Measurements from ENCODE around the gene IL25.
"Not testable (repeated sequence)": the region's sequence is repeated elsewhere in the genome, so short reads cannot be mapped to it uniquely, and the experiment has no call there.

Gene IL25

GRCh38 chr14:23418021-23418420, 45.4 kb downstream of the IL25 start:
- DNase-seq, result no peak
- peaks cover 0 to 4% of the 10 kb centered on the region in 2 experiments for H3K4me1 ChIP-seq (ENCODE audit: control insufficient read depth in 1 of 2, insufficient read depth in 2 of 2, low read length in 2 of 2)
- H4K12ac ChIP-seq (ENCODE audit: low read depth, low read length), result no peak overlapping the region
- H2AFZ ChIP-seq (ENCODE audit: insufficient read depth, low read length, poor library complexity), result no peak overlapping the region
- no peak overlapping the region for H3K4me2 ChIP-seq (ENCODE audit: low read length)
- no peak overlapping the region for H2BK120ac ChIP-seq (ENCODE audit: insufficient read depth, low read length, poor library complexity)
- no peak overlapping the region for H4K91ac ChIP-seq (ENCODE audit: low read depth, low read length)
- H3K4ac ChIP-seq (ENCODE audit: low read depth, low read length), result no peak overlapping the region
- H3K27ac ChIP-seq (ENCODE audit: low read depth, low read length), result no peak overlapping the region
- no peaks in the 10 kb centered on the region for H3K27me3 ChIP-seq (ENCODE audit: insufficient read depth, low read length)
- H4K8ac ChIP-seq (ENCODE audit: low read depth, low read length), result no peak overlapping the region
- H3K79me1 ChIP-seq (ENCODE audit: low read length), result no peaks in the 10 kb centered on the region
- no peaks in the 10 kb centered on the region for H3K79me2 ChIP-seq (ENCODE audit: control insufficient read depth, insufficient read depth, low read length, poor library complexity)
- H3K14ac ChIP-seq (ENCODE audit: low read length), result no peak overlapping the region
- no peak overlapping the region for H3K18ac ChIP-seq (ENCODE audit: low read length)
- no peak overlapping the region for H3K9ac ChIP-seq (ENCODE audit: low read length)
- H3K23ac ChIP-seq (ENCODE audit: low read length), result no peak overlapping the region
- H3K9me3 ChIP-seq (ENCODE audit: insufficient read depth, low read depth, low read length), result no peaks in the 10 kb centered on the region
- H2AK5ac ChIP-seq (ENCODE audit: low read length), result no peak overlapping the region
- no peaks in the 10 kb centered on the region for H3K36me3 ChIP-seq (ENCODE audit: control insufficient read depth in 1 of 2, insufficient read depth in 2 of 2, low read length in 2 of 2)
- no peak overlapping the region for H2BK12ac ChIP-seq (ENCODE audit: low read length)
- H3K4me3 ChIP-seq (ENCODE audit: low read depth, low read length), result no peak overlapping the region
- H2BK5ac ChIP-seq (ENCODE audit: low read depth, low read length, poor library complexity), result no peak overlapping the region
- no CpG with 5 or more reads among the region's 21 CpGs for WGBS (ENCODE audit: extremely low coverage, insufficient coverage, insufficient read length)

DNA sequence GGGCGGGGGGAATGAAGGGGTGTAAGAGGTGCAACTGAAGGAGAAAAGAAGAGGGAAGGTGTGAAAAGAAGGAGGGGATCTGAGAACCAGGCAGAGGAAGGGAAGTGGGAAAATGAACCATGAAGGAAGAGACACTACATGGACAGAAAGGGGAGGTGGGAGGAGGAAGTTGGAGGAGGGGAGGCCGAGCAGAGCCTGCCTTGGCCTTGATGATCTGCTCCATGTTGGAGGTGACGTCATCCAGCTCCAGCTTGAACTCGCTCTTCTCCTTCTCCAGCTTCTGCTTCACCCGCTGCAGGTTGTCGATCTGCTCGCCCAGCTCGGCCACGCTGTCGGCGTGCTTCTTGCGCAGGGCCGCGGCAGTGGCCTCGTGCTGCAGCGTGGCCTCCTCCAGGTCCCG, 47.0 kb downstream of the IL25 start:
- not testable (repeated sequence) for H4K91ac ChIP-seq (ENCODE audit: low read depth, low read length); H3K27ac ChIP-seq (ENCODE audit: low read depth, low read length); H2AK5ac ChIP-seq (ENCODE audit: low read length); H3K9ac ChIP-seq (ENCODE audit: low read length); H3K9me3 ChIP-seq (ENCODE audit: insufficient read depth, low read depth, low read length); H4K8ac ChIP-seq (ENCODE audit: low read depth, low read length); H3K18ac ChIP-seq (ENCODE audit: low read length); H2BK5ac ChIP-seq (ENCODE audit: low read depth, low read length, poor library complexity); H3K79me1 ChIP-seq (ENCODE audit: low read length); DNase-seq; H4K12ac ChIP-seq (ENCODE audit: low read depth, low read length); H3K23ac ChIP-seq (ENCODE audit: low read length); H3K79me2 ChIP-seq (ENCODE audit: control insufficient read depth, insufficient read depth, low read length, poor library complexity); H3K4me1 ChIP-seq (ENCODE audit: control insufficient read depth in 1 of 2, insufficient read depth in 2 of 2, low read length in 2 of 2); H3K4ac ChIP-seq (ENCODE audit: low read depth, low read length); H3K27me3 ChIP-seq (ENCODE audit: insufficient read depth, low read length); H3K4me3 ChIP-seq (ENCODE audit: low read depth, low read length); H2BK120ac ChIP-seq (ENCODE audit: insufficient read depth, low read length, poor library complexity); H2AFZ ChIP-seq (ENCODE audit: insufficient read depth, low read length, poor library complexity); H3K36me3 ChIP-seq (ENCODE audit: control insufficient read depth in 1 of 2, insufficient read depth in 2 of 2, low read length in 2 of 2); H3K4me2 ChIP-seq (ENCODE audit: low read length); H2BK12ac ChIP-seq (ENCODE audit: low read length); H3K14ac ChIP-seq (ENCODE audit: low read length)
- WGBS (ENCODE audit: extremely low coverage, insufficient coverage, insufficient read length), result 100% methylated on average over 1 of the region's 17 CpGs

DNA sequence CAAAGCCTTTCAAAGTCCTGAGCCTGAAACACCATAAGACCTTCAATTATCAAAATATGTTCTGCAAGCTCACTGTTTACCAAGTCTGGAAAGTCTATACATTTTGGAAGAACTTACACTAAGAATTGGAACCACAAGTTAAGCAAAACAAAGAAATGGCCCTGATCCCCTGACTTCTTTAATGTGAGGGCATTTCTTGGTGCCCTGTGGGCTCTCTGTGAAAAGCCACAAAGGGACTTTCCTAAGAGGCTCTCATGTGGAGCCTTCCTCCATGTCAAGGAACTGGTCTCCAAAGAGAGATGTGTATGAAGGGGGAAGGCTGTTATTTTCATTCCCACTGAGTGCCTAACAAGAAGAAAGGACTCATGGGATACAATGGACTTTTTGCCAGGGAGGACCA, 49.0 kb downstream of the IL25 start:
- H4K91ac ChIP-seq (ENCODE audit: low read depth, low read length), result no peak overlapping the region
- no peak overlapping the region for H4K12ac ChIP-seq (ENCODE audit: low read depth, low read length)
- H2BK5ac ChIP-seq (ENCODE audit: low read depth, low read length, poor library complexity), result no peak overlapping the region
- no peak overlapping the region for H4K8ac ChIP-seq (ENCODE audit: low read depth, low read length)
- H3K4ac ChIP-seq (ENCODE audit: low read depth, low read length), result no peak overlapping the region
- no peak overlapping the region for H3K14ac ChIP-seq (ENCODE audit: low read length)
- H2AFZ ChIP-seq (ENCODE audit: insufficient read depth, low read length, poor library complexity), result no peak overlapping the region
- no peaks in the 10 kb centered on the region for H3K79me2 ChIP-seq (ENCODE audit: control insufficient read depth, insufficient read depth, low read length, poor library complexity)
- H3K79me1 ChIP-seq (ENCODE audit: low read length), result no peaks in the 10 kb centered on the region
- H3K18ac ChIP-seq (ENCODE audit: low read length), result no peak overlapping the region
- H3K23ac ChIP-seq (ENCODE audit: low read length), result no peak overlapping the region
- DNase-seq, result no peak
- no peaks in the 10 kb centered on the region for H3K27me3 ChIP-seq (ENCODE audit: insufficient read depth, low read length)
- no peak overlapping the region for H3K27ac ChIP-seq (ENCODE audit: low read depth, low read length)
- H3K9ac ChIP-seq (ENCODE audit: low read length), result no peak overlapping the region
- no peak overlapping the region for H3K4me3 ChIP-seq (ENCODE audit: low read depth, low read length)
- no peak overlapping the region for H2AK5ac ChIP-seq (ENCODE audit: low read length)
- no peaks in the 10 kb centered on the region for H3K36me3 ChIP-seq (ENCODE audit: control insufficient read depth in 1 of 2, insufficient read depth in 2 of 2, low read length in 2 of 2)
- no peak overlapping the region for H2BK120ac ChIP-seq (ENCODE audit: insufficient read depth, low read length, poor library complexity)
- no peak overlapping the region for H2BK12ac ChIP-seq (ENCODE audit: low read length)
- peaks cover 2% of the 10 kb centered on the region for H3K9me3 ChIP-seq (ENCODE audit: insufficient read depth, low read depth, low read length)
- H3K4me2 ChIP-seq (ENCODE audit: low read length), result no peak overlapping the region
- no peaks in the 10 kb centered on the region for H3K4me1 ChIP-seq (ENCODE audit: control insufficient read depth in 1 of 2, insufficient read depth in 2 of 2, low read length in 2 of 2)

GRCh38 chr14:23423657-23424056, 51.0 kb downstream of the IL25 start:
- H3K4me1 ChIP-seq (ENCODE audit: control insufficient read depth in 1 of 2, insufficient read depth in 2 of 2, low read length in 2 of 2), result no peaks in the 10 kb centered on the region
- no peaks in the 10 kb centered on the region for H3K79me2 ChIP-seq (ENCODE audit: control insufficient read depth, insufficient read depth, low read length, poor library complexity)
- no peak overlapping the region for H3K4me3 ChIP-seq (ENCODE audit: low read depth, low read length)
- H4K12ac ChIP-seq (ENCODE audit: low read depth, low read length), result no peak overlapping the region
- no peak overlapping the region for H2BK120ac ChIP-seq (ENCODE audit: insufficient read depth, low read length, poor library complexity)
- H2BK5ac ChIP-seq (ENCODE audit: low read depth, low read length, poor library complexity), result no peak overlapping the region
- H2AK5ac ChIP-seq (ENCODE audit: low read length), result no peak overlapping the region
- no peak overlapping the region for H3K23ac ChIP-seq (ENCODE audit: low read length)
- H3K36me3 ChIP-seq (ENCODE audit: control insufficient read depth in 1 of 2, insufficient read depth in 2 of 2, low read length in 2 of 2), result no peaks in the 10 kb centered on the region
- no peak overlapping the region for H3K27ac ChIP-seq (ENCODE audit: low read depth, low read length)
- no peak overlapping the region for H3K18ac ChIP-seq (ENCODE audit: low read length)
- DNase-seq, result no peak
- H3K4ac ChIP-seq (ENCODE audit: low read depth, low read length), result no peak overlapping the region
- H2BK12ac ChIP-seq (ENCODE audit: low read length), result no peak overlapping the region
- no CpG with 5 or more reads among the region's 6 CpGs for WGBS (ENCODE audit: extremely low coverage, insufficient coverage, insufficient read length)
- no peak overlapping the region for H3K9ac ChIP-seq (ENCODE audit: low read length)
- H2AFZ ChIP-seq (ENCODE audit: insufficient read depth, low read length, poor library complexity), result no peak overlapping the region
- no peak overlapping the region for H3K4me2 ChIP-seq (ENCODE audit: low read length)
- H4K91ac ChIP-seq (ENCODE audit: low read depth, low read length), result no peak overlapping the region
- peaks cover 4% of the 10 kb centered on the region for H3K9me3 ChIP-seq (ENCODE audit: insufficient read depth, low read depth, low read length)
- no peaks in the 10 kb centered on the region for H3K79me1 ChIP-seq (ENCODE audit: low read length)
- H3K14ac ChIP-seq (ENCODE audit: low read length), result no peak overlapping the region
- H3K27me3 ChIP-seq (ENCODE audit: insufficient read depth, low read length), result no peaks in the 10 kb centered on the region
- H4K8ac ChIP-seq (ENCODE audit: low read depth, low read length), result no peak overlapping the region

DNA sequence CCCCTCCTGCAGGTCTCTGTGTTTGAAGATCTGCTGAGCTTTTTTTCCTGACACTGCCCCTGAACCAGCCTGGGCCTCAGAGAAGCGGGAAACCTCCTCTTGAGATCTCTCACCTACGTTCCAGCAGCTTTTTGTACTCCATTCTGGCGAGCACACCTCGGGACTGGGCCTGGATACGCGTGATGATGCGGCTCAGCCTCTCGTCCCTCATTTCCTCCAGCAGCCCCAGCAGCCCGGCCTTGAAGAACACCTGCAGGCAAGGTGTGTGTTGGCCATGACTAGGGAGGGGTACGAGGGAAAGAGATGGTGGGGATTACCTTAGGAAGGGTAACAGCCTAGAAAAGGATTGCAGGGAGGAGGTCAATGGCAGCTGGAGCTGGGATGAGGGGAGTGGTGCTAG, 52.6 kb downstream of the IL25 start:
- DNase-seq, result no peak
- Histone ChIP-seq H2BK5ac (ENCODE audit: low read depth, low read length, poor library complexity) (no peak overlapping the region), H3K79me2 (ENCODE audit: control insufficient read depth, insufficient read depth, low read length, poor library complexity) (no peaks in the 10 kb centered on the region), H3K27ac (ENCODE audit: low read depth, low read length) (no peak overlapping the region), H3K9me3 (ENCODE audit: insufficient read depth, low read depth, low read length) (peaks cover 4% of the 10 kb centered on the region), H3K4ac (ENCODE audit: low read depth, low read length) (no peak overlapping the region), H3K4me1 (ENCODE audit: control insufficient read depth in 1 of 2, insufficient read depth in 2 of 2, low read length in 2 of 2) (no peaks in the 10 kb centered on the region), H3K4me3 (ENCODE audit: low read depth, low read length) (no peak overlapping the region), H4K12ac (ENCODE audit: low read depth, low read length) (no peak overlapping the region), H2AK5ac (ENCODE audit: low read length) (no peak overlapping the region), H3K79me1 (ENCODE audit: low read length) (no peaks in the 10 kb centered on the region), H3K9ac (ENCODE audit: low read length) (no peak overlapping the region), H4K8ac (ENCODE audit: low read depth, low read length) (no peak overlapping the region), H3K23ac (ENCODE audit: low read length) (no peak overlapping the region), H3K14ac (ENCODE audit: low read length) (no peak overlapping the region), H2BK12ac (ENCODE audit: low read length) (no peak overlapping the region), H3K4me2 (ENCODE audit: low read length) (no peak overlapping the region), H2AFZ (ENCODE audit: insufficient read depth, low read length, poor library complexity) (no peak overlapping the region), H3K36me3 (ENCODE audit: control insufficient read depth in 1 of 2, insufficient read depth in 2 of 2, low read length in 2 of 2) (no peaks in the 10 kb centered on the region), H3K18ac (ENCODE audit: low read length) (no peak overlapping the region), H4K91ac (ENCODE audit: low read depth, low read length) (no peak overlapping the region), H3K27me3 (ENCODE audit: insufficient read depth, low read length) (no peaks in the 10 kb centered on the region), H2BK120ac (ENCODE audit: insufficient read depth, low read length, poor library complexity) (no peak overlapping the region)
- WGBS (ENCODE audit: extremely low coverage, insufficient coverage, insufficient read length), result no CpG with 5 or more reads among the region's 10 CpGs
